ENCODE data around the gene DNAJC11. TPM values are rescaled to one million over a fixed set of nuclear protein-coding genes. Genes with fewer than 3 reads are reported as not detected.

DNAJC11 gene
- total RNA-seq, 1 donor from 2014 or later: 24.5 TPM

DNA sequence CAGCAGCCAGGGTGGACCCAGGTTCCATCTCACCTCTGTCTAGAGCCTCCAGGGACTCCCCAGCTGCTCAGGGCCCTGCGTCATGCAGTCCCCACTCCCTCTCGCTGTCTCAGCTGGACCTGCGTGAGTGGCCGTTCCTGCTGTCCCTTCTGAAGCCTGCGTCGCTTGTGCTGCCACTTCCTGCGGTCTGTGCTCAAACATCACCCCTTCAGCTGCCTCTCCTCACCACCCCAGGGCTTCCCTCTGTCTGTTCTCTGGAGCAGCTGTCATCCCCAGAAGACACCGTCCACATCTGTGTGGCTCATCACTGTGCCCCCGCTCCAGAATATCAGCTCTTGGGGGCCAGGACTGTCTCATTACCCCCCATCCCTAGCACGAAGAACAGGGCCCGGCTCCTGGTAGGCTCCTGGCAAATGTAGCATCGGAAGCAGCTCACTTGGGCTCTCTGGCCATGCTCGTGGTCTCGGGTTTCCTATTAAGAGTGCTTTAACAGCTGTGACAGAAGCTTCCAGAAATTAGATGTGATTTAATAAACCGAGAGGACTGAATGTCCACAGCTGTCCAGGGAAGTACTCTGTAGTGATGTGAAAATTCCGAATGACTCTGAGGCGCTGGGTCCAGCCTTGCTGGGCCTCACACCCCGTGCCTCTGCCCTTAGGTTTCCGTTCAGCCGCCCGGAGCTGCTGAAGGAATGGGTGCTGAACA lies 73.6 kb downstream of the DNAJC11 start:
- no peak for FAIRE-seq

GRCh38 chr1:6627031-6627430 lies 74.6 kb downstream of the DNAJC11 start:
- FAIRE-seq (no peak), DNase-seq (ENCODE audit: low spot score in 2 of 2) (no peak)

More for the DNA sequence above, 73.6 kb downstream of the DNAJC11 start:
- DNase-seq (ENCODE audit: low spot score in 2 of 2): no peak

GRCh38 chr1:6625584-6626149 lies 75.9 kb downstream of the DNAJC11 start:
- FAIRE-seq: no peak
- DNase-seq (ENCODE audit: low spot score in 2 of 2): no peak

- DNase-seq (ENCODE audit: low spot score in 2 of 2) (peak; percentile 90 to 93), FAIRE-seq (no peak)
Observed at GRCh38 chr1:6624710-6625583, 76.7 kb downstream of the DNAJC11 start, which contains the start of gene THAP3. Gene THAP3, plus strand, starts transcription at chr1:6624868. Its CDS starts 351 bp downstream, at chr1:6625219.

DNA sequence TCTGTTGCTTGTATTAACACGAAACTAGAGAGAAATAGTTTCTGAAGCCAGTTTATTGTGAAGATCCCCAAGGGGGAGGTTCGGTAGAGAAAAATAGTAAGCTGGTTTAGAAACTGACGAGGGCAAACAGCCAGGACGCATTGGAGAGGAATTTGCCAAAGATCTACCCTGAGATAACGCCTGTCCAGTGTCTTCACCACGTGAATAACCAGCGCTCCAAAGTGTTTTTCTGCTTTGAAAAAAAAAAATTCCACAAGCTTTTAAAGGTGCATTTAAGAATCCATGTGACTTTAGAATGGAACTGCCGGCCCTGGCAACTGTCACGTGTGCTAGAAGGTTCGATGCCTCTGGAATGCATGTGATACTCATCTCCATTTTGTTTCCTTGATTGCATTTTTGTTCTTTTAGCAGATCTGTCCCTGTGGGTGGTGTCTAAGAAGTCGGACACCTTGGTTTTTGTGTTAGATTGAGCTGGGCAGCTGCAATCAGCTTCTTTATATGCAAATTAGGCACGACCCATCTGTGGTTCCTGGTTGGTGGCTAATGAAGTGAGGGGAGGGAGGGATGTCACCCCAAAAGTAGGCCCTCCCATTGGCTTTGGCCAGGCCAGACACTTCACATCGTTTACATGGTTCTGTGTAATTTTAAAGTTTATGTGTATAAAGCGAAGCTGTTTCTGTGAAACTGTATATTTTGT lies 78.2 kb downstream of the DNAJC11 start:
- FAIRE-seq: no peak
- DNase-seq (ENCODE audit: low spot score in 2 of 2): no peak

- DNase-seq (ENCODE audit: low spot score in 2 of 2): no peak
- FAIRE-seq: no peak
Observed at GRCh38 chr1:6622396-6623152, 79.0 kb downstream of the DNAJC11 start.

GRCh38 chr1:6621429-6622391 lies 79.9 kb downstream of the DNAJC11 start:
- FAIRE-seq: no peak

GRCh38 chr1:6619045-6619444 lies 82.6 kb downstream of the DNAJC11 start:
- DNase-seq (ENCODE audit: low spot score in 2 of 2): no peak
- FAIRE-seq: no peak

More at GRCh38 chr1:6621429-6622391, 79.9 kb downstream of the DNAJC11 start:
- no peak for DNase-seq (ENCODE audit: low spot score in 2 of 2)

DNA sequence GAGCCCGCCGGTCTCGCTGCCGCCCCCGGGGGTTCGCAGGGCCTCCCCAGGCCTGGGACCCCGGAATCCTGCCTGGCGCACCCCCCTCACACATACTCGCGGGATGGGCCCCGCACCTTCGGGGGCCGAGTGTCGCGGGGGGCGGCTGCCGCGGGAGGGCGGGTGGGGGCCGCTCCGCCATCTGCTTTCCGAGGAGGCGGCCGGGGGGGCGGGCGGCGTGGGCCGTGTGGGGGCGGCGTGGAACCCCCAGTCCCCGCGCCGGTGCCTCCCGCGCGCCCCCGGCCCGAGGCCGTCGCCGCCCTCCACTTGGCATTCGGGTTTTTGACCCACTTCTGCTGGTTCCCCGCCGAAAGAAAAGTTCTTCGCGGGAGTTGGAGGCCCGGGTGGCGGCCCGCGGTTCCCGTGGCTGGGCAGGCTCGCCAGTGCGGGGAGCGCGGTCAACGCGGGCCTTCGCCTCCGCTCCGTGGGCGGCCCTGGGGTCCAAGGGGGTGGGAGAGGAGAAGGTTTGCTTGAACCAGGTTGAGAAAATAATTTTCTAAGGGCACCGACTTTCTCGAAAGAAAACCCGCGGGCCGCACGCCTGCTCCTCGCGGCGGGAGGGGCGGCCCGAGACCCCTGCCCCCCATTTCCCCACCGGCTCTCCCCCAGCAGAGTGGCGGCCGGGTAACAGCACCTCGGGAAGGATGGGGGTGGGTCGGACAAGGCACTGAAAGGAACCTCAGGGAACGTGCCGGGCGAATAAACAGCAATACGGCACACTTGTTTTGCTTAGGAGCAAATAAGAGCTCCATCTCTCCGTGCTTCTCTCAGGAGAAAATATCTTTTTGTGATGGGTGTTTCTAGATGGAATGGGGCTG lies 86.5 kb downstream of the DNAJC11 start:
- no peak for FAIRE-seq
- DNase-seq (ENCODE audit: low spot score in 2 of 2): peak; percentile 58 to 59

DNA sequence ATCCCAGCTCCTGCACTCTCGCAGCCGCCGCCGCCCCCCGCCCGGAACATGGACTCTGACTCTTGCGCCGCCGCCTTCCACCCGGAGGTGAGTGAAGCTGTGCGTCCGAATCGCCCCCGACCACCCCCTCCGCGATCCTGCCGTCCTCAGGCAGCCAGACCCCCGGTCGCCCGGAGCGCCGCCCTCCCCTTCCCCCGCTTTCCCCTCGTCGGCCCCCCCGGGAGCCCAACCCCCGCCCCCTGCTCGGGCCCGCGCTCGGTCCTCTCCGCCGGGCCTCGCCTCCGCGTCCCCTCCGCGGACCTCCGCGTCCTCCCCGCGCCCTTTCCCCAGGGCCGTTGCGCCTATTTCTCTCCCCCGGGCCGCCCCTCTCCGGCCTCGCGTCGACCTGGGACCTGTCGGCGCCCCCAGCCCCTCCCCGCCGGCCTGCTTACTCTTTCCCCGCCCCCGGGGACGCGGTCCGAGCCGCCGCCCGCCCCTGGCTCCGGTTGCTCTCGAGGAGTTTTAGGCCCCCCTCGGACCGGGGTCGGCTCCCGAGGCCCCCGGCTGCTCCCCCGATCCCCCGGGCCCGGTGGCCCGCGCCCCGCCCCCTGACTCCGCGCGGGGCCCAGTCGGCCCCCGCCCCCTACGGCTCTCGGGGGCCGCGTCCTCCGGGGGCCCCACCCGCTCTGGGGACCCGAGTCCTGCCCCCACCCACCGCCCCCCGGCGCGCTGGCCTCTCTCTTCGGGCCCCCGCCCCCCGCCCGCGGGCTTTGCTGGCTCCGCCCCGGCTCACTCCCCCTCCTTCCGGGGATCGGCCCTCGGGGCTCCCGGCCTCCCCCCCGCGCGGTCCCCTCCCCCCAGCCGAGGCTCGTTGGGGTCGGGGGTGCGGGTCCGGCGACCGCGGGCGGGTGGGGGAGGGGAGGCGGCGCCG lies 87.3 kb downstream of the DNAJC11 start:
- no peak for FAIRE-seq

GRCh38 chr1:6613361-6614018 lies 88.1 kb downstream of the DNAJC11 start, which contains the start of gene PHF13:
Gene PHF13, plus strand, starts transcription at chr1:6613731. Its CDS starts 336 bp downstream, at chr1:6614067.
- DNase-seq (ENCODE audit: low spot score in 2 of 2) (peak; percentile 98 to 100), FAIRE-seq (no peak)

More for the DNA sequence above, 87.3 kb downstream of the DNAJC11 start:
- DNase-seq (ENCODE audit: low spot score in 2 of 2): peak; percentile 87 to 90

GRCh38 chr1:6612641-6613360 lies 88.8 kb downstream of the DNAJC11 start:
- no peak for DNase-seq (ENCODE audit: low spot score in 2 of 2)
- no peak for FAIRE-seq

DNA sequence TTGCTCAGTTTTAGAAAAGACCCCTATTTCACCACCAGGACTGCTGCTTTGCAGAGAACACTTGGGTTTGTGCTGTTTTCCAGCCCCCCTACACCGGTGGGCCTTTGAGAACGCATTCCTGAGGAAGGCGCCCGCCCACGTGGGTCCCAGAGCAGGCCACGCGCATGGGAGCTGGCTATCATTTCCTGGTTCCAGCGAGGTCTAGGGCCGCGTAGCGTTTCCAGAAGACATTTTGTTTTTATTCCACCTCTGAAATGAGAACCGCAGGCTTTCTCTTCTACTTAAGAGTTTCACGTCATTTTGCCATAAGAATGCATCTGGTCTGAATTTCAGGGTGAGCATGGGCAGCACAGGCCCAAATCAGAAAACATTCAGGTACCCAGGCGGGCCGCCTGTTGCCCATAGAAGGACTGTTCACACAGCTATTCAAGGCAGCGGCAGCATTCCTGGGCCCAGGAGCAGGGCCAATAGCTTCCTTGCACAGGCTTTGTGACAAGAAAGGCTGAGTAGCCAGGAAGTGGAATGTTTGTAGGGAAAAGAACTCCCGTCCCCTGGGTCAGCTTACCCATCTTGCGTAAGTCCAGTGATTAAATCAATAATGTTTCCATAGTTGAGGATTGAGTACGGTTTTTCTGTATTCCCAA lies 97.6 kb downstream of the DNAJC11 start:
- FAIRE-seq: no peak

GRCh38 chr1:6603238-6603914 lies 98.2 kb downstream of the DNAJC11 start:
- no peak for DNase-seq (ENCODE audit: low spot score in 2 of 2)
- no peak for FAIRE-seq

More for the DNA sequence above, 97.6 kb downstream of the DNAJC11 start:
- no peak for DNase-seq (ENCODE audit: low spot score in 2 of 2)

Measured in frontal cortex (tissue), 4 donors.